T-helper 2 cell treated with Interferon-gamma antibody and Interleukin-4, amounts not matched to agents 100 ng/mL and 5 ng/mL, for 36 hours (primary cell): ENCODE results near the gene AMER2. TPM values are rescaled to one million over a fixed set of nuclear protein-coding genes. Genes with fewer than 3 reads are reported as not detected.
"Not testable (repeated sequence)": the region's sequence is repeated elsewhere in the genome, so short reads cannot be mapped to it uniquely, and the experiment has no call there.

ENCODE experiments used
- intact Hi-C: fragments of 100-400 bp; cut with micrococcal nuclease; formaldehyde crosslinking; loops from one replicate; pipeline ENCODE4 v1.15.1; 2023
- total RNA-seq: library from RNA; stranded (reverse); gene quantifications from 2 replicates; pipeline ENCODE4 v1.2.3, GENCODE V29; 2022

Gene AMER2
- total RNA-seq, 1 donor from 2014 or later, result not detected

DNA sequence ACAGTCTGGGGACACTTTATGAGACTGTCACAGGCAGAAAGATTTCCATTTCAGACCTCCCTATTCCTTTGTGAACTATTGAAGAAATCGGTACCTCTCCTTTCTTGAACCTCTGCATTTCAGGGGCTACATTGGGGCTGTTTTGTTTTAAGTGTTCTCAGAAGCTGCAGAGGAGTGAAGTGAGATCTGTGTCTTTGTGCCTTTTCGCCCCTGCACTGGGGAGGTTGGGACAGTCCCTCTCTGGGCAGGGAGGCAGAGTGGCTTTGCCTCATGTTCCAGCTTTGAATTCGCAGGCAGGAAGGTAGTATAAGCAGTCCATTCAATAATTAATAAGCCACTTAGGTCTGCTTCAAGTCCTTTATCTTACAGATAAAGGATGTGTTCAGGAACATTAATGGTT is 9.5 kb upstream of the AMER2 start:
- intact Hi-C loops, result no loop called here

DNA sequence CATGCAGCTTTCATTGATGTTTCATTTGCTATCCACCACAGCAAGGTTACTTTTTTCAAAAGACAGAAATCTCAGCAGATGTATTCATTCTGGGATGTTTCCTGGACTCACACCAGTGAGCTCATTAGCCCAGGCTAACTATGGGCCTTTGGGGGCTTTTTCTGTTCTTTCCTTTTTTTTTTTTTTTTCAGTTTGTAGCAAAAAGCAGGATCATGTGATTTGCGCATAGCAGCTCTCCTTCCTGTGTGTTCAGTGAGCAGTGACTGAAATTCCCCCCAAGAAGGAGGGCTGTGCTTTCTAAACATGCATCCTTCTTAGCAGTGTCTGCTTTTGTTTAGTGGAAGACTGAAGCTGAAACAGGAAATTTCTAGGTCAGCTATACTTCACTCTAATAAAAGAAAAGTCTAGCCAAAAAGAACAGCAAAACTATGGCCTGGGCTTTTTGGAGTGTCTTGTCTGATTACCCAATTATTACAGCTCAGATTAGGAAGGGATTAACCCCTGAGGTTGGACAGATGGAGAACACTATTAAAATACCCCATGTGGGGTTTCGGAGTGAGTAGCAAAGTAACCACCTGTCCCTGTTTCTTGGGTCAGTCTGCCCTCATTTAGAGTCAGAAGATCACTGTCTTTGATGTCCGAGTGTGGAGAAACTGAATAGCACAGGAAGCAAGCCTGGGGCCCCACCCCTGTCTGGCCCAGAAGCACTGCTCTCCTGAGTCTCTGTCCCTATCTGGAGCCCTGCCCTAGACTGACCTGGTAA is 8.9 kb upstream of the AMER2 start:
- intact Hi-C loops, result no loop called here

GRCh38 chr13:25179832-25180774 is 8.0 kb upstream of the AMER2 start:
- intact Hi-C loops, result no loop called here

DNA sequence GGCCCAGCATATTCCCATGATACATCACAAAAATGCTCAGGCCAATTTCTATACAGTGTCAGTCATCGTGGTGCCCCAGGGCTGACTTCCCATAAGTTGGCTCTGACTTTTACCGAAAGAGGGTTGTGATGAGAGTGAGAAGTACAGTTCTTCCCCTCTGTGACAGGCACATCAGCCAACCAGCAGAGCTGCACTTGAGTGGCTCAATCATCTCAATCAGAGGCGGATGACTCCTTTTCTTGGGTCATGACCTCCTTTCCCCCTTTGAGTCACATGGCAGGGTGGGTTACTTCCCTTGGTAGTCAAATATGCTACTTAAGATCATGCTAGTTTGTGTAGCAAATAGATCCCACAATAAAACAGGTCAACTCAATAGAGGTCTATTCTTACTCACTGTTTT is 6.9 kb upstream of the AMER2 start:
- intact Hi-C loops, result no loop called here

DNA sequence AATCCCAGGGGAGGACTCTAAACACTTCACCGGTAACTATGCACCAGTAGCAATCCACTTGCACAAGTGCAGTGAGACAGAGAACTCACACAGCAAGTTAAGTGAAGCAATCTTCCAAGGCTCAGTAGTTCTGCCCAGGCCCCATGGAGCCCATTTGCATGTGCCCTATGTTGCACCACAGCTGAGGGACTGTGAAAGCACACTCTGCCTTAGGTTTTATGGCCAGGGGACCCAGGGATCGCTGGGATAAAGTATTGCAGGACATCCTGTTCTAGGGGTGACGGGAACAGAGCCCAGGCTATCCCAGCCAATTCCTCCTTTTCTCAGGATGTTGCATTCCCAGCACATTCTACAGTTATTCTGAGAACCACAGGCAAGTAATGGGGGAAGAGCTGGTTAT is 6.0 kb upstream of the AMER2 start:
- intact Hi-C loops, result no loop called here

DNA sequence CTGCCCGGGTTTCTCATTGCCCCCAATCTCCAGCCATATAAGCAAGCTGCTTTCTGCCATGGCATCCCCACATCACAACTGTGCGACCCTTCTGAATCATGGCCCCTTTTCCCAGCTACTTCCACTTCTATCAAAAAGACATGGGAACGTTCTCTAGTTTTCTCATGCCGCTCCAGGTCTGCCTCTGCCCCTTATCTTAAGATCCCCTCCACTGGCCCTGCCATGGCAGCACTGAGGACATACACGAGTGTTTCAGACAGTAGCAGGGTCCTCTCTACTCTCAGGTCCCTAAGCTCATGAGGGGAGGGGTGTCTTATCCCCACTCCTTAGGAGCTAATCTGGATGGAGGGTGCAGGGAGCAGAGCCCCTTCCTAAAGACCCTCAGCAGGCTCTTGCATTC is 5.5 kb upstream of the AMER2 start:
- intact Hi-C loops, result no loop called here

GRCh38 chr13:25177012-25177411 is 4.9 kb upstream of the AMER2 start:
- intact Hi-C loops, result no loop called here

DNA sequence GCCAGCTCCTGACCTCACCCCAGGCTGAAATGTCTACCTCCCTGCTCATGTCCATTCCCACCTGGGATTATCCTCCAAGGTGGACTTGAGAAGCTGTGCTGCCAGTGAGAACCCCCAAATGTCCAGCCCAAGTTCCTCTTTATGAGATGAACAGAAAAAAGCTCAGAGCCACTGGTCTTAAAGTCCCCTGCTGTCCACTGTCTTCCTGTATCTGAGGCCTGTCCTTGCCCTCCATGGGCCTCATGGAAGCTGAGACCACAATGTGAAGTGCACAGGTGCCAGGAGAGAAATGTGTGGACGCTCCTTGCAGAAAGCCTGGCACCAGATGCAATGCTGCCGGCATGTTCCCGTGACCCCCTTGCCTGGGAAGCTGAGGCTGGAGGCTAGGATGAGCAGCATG is 3.3 kb upstream of the AMER2 start:
- intact Hi-C loops, result no loop called here

GRCh38 chr13:25175026-25175425 is 2.9 kb upstream of the AMER2 start:
- intact Hi-C loops, result no loop called here

GRCh38 chr13:25174304-25174703 is 2.2 kb upstream of the AMER2 start:
- intact Hi-C loops, result no loop called here

DNA sequence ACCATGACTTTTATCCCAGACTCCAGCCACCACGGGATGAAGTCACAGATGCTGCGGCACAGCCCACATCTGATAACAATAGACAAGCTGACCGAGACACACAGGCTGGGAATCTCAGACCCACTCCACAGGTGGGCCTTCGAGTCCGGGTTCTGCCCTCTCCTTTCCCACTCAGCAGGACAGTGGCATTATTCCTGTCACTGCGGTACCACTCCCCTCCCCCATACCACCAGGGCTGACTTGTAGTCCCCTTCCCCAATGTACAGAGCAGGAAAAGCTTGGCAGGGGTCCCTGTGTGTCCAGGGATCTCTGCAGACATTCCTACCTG is 179 bp upstream of the AMER2 start:
- intact Hi-C loops, result no loop called here

GRCh38 chr13:25171170-25171516 is 945 bp downstream of the AMER2 start:
- intact Hi-C loops, result no loop called here

- intact Hi-C loops, result no loop called here
Observed at GRCh38 chr13:25170554-25171111, 1.5 kb downstream of the AMER2 start.

- intact Hi-C loops, result no loop called here
Observed at GRCh38 chr13:25169951-25170553, 2.0 kb downstream of the AMER2 start.

GRCh38 chr13:25169356-25169755 is 2.7 kb downstream of the AMER2 start:
- intact Hi-C loops, result no loop called here

- intact Hi-C loops, result no loop called here
Observed at GRCh38 chr13:25168790-25169189, 3.3 kb downstream of the AMER2 start.

DNA sequence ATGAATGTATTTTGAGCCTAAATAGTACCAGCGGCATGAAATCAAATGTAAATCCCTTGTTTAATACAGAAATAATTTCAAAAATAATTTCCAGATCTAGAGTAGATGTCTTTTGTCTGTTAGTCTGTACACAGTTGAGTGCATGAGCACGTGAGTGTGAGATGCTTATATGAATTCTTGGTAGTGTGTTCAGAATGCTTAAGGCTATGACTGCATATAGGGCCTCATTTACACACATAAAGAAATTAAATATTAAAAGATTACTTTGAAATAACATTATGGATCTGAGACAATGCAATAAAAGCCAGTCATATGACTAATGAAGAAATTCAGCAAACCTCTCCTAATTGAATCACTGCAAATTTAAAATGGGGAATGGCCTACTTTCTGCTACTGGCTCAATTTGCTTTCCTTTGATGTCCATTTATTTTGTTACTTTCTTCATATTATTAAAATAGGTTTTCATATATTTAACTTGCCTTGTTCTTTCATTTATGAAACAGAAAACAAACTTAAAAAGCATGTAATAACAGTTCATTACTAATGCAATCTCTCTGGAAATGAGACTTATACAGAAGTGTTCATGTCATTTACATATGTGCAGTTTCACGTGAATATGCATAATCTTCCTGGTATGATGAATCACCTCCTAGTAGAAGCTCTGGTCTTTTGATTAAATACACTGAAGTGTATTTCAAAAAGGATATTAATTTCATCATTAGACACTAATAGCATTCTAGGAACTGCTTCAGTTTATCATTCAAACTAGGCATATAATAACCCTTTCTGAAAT is 4.5 kb downstream of the AMER2 start:
- intact Hi-C loops, result no loop called here

DNA sequence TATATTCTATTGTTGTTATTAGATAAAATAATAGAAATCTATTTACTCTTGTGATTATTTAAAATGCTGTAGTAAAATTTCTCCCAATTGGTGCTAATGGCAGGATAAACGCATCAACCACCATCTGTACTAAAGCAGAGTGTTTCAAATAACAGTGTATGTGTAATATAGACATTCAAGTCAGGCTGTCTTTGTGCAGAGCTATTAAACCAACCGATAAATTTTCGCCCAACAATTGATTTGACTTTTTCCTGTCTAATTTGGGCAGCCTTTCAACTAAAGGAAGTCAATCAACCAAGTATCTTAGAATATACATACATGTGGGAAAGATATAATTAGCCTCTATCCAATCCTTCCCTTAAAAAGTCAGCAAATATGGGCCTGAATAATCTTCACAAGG is 5.8 kb downstream of the AMER2 start:
- intact Hi-C loops, result no loop called here

DNA sequence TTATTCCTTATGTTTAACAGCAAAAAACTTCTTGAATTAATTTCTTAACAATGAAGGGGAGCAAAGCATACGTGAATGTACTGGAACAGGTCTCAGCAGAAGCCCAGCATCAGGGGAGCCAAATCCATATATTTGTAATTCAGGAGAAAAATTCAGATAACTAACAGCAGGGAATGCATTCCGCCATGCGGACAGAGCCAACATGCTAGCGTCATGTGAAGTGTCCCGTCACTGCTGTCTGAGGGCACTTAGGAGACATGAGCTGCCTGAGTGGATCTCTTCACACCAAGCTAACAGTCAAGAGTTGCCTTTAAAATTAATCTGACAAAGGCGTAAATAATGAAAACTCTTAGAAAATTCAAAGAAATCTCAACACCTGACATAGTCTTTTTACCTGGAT is 6.4 kb downstream of the AMER2 start:
- intact Hi-C loops, result no loop called here

GRCh38 chr13:25165163-25165562 is 6.9 kb downstream of the AMER2 start:
- intact Hi-C loops, result not testable (repeated sequence)

DNA sequence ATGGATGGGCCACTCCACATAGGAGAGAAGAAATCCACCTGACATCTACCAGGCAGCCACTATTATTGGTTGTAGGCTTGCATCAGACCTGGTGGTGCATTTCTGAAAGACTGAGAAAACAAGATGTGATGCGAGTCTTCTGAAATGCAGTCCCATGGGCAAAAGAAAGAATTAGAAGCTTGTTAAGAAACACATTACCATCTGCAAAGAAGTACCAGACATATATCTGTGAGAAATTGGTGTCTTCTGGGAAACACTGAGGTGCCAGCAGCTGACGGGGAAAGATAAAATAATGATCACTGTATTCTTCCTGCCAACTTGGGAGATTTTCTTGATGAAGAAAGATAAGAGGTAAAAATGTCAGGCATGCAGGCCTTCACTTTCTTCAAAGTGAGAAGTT is 14.4 kb downstream of the AMER2 start:
- intact Hi-C loops, result no loop called here
